ENCODE measurements around the gene POLR3E. TPM values are rescaled to one million over a fixed set of nuclear protein-coding genes. Genes with fewer than 3 reads are reported as not detected.

Gene POLR3E
- total RNA-seq, 4 donors from 2014 or later = 23.2 to 107 (median 46.0) TPM

DNA sequence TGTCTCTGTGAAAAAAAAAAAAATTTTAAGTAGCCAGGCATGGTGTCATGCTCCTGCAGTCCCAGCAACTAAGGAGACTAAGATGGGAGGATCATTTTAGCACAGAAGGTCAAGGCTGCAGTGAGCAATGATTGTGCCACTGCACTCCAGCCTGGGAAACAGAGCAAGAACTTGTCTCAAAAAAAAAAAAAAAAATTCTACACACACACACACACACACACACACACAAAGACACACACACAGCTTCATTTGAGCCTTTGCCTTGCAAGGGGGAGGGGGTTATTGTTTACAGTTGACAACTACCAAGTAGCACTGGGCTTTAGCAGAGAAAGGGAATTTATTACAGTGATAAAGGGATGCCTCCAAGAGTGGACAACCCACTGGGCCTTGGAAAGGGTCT lies 4.9 kb upstream of the POLR3E start:
- TF ChIP-seq EP300 (IDR thresholded peaks at IDR 0.05; ENCODE audit: low read depth) = no peak
- TF ChIP-seq POLR2AphosphoS5 (IDR thresholded peaks at IDR 0.05) = no peak
- no peak for TF ChIP-seq POLR2A (IDR thresholded peaks at IDR 0.05)
- TF ChIP-seq, protein P1, sequence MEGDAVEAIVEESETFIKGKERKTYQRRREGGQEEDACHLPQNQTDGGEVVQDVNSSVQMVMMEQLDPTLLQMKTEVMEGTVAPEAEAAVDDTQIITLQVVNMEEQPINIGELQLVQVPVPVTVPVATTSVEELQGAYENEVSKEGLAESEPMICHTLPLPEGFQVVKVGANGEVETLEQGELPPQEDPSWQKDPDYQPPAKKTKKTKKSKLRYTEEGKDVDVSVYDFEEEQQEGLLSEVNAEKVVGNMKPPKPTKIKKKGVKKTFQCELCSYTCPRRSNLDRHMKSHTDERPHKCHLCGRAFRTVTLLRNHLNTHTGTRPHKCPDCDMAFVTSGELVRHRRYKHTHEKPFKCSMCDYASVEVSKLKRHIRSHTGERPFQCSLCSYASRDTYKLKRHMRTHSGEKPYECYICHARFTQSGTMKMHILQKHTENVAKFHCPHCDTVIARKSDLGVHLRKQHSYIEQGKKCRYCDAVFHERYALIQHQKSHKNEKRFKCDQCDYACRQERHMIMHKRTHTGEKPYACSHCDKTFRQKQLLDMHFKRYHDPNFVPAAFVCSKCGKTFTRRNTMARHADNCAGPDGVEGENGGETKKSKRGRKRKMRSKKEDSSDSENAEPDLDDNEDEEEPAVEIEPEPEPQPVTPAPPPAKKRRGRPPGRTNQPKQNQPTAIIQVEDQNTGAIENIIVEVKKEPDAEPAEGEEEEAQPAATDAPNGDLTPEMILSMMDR (IDR thresholded peaks at IDR 0.05) = no peak
- intact Hi-C loops (cut with DNase I; ENCODE audit: low total_unique reads) = no loop called here
- Histone ChIP-seq H3K36me3 (no peaks in the 10 kb centered on the region), H3K27ac (no peak overlapping the region), H3K4me3 (no peak overlapping the region), H3K9me3 (no peaks in the 10 kb centered on the region), H3K4me1 (peaks cover 0 to 7% (median 3%) of the 10 kb centered on the region in 4 donors), H3K27me3 (no peaks in the 10 kb centered on the region)
- in situ Hi-C loops (cut with MboI; ENCODE audit: low pct_ligation_motif_present in 1 of 4, low pct_unique_long_range_greater_than_20kb in 1 of 4, low sequenced_read_pairs in 3 of 4) = loop anchor here in 3 of 4 donors (10.0 to 25.0 kb wide), 4 partner anchors 88 to 305 kb away; partner anchors contain the start of genes EEF2K (in 1 of the 3), MOSMO (in 1 of the 3) and PDZD9 (in 1 of the 3)
- DNase-seq = no peak

DNA sequence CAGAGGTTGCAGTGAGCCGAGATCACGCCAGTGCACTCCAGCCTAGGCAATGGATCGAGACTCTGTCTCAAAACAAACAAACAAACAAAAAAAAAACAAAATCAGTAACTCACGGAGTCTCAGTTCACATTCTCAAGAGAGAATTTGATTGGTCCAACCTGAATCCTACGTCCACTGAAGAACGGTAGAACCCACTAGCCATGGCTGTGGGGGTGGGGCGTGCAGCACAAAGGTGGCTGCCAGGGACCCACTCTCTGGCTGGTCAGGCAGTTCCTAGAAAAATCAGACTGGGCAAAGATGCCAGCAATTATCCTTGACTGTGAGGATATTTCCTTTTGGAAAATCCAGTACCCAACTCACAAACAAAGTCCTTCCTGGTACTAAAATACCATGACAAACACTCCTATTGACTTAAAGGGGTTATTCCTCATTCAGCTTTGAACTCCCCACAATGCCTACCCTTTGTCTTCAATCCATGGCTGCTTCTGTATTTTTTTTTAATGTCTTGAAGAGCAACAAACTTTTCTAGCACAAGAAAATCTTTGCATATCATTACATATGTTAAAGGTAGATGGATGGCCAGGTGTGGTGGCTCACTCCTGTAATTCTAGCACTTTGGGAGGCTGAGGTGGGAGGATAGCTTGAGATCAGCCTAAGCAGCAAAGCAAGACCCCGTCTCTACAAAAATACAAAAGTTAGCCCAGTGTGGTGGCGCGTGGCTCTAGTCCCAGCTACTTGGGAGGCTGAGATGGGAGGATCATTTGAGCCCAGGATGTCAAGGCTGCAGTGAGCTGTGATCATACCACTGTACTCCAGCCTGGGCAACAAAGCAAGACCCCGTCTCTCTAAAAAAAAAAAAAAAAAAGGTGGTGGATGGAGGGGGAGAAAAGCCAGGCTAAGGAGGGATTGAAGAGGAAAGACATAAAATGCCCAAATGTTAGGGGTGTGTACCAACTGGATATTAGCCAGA lies 3.8 kb upstream of the POLR3E start:
- no peak for DNase-seq
- 81% methylated on average over 5 to 11 of the region's 11 CpGs for WGBS, 2 donors (ENCODE audit: low coverage in 1 of 2)
- no peaks in the 10 kb centered on the region for H3K36me3 ChIP-seq
- intact Hi-C loops (cut with DNase I; ENCODE audit: low total_unique reads) = no loop called here
- H3K27me3 ChIP-seq = no peaks in the 10 kb centered on the region
- no peak overlapping the region for H3K4me3 ChIP-seq
- peaks cover 0 to 10% (median 7%) of the 10 kb centered on the region in 4 donors for H3K4me1 ChIP-seq
- in situ Hi-C loops (cut with MboI; ENCODE audit: low pct_ligation_motif_present in 1 of 4, low pct_unique_long_range_greater_than_20kb in 1 of 4, low sequenced_read_pairs in 3 of 4) = loop anchor here in 3 of 4 donors (10.0 to 25.0 kb wide), 4 partner anchors 89 to 306 kb away; partner anchors contain the start of genes EEF2K (in 1 of the 3), MOSMO (in 1 of the 3) and PDZD9 (in 1 of the 3)
- no peaks in the 10 kb centered on the region for H3K9me3 ChIP-seq
- H3K27ac ChIP-seq = no peak overlapping the region
- TF ChIP-seq POLR2A (IDR thresholded peaks at IDR 0.05) (no peak), EP300 (IDR thresholded peaks at IDR 0.05; ENCODE audit: low read depth) (no peak), POLR2AphosphoS5 (IDR thresholded peaks at IDR 0.05) (no peak)
- TF ChIP-seq, protein P1 (IDR thresholded peaks at IDR 0.05) = no peak

DNA sequence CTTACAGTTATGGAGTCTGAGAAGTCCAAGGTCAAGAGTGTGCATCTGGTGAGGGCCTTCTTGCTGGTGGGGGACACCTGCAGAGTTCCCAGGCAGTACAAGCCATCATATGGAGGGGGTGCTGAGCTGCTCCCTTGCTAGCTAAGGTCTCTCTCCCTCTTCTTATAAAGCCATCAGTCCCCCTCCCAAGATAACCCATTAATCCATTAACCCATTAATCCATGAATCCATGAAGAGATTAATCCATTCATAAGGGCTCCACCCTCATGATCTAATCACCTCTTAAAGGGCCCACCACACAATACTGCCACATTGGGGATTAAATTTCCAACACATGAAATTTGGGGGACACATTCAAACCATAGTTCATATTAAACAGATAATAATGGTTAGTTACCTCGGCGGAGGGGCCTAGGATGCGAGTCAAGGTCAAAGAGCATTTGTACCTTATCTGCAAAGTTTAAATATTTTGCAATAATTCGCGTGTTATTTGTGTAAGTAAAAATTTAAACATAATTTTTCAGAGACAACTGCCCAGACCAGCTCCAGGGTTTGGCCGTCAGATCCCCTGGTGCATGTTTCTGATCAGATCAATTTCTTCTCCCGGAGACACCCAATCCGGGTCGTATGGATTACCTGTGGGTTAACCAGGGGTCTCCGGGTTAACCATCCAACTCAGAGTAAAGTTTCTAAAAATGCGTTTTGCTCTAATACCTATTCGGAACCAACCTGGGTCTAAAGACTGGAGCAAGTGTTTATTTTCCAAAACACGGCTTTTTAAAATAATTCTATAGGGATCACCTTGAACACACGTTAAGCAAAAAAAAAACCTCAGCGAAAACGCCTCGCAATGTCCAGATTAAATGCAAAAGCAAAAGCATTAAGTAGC lies 740 bp upstream of the POLR3E start:
- H3K36me3 ChIP-seq = no peaks in the 10 kb centered on the region
- TF ChIP-seq POLR2A (IDR thresholded peaks at IDR 0.05) (no peak), EP300 (IDR thresholded peaks at IDR 0.05; ENCODE audit: low read depth) (no peak), POLR2AphosphoS5 (IDR thresholded peaks at IDR 0.05) (no peak)
- TF ChIP-seq, protein P1 (IDR thresholded peaks at IDR 0.05) = no peak
- in situ Hi-C loops (cut with MboI; ENCODE audit: low pct_ligation_motif_present in 1 of 4, low pct_unique_long_range_greater_than_20kb in 1 of 4, low sequenced_read_pairs in 3 of 4) (loop anchor here (5.0 to 25.0 kb wide), 7 partner anchors 89 to 309 kb away; partner anchors contain the start of genes EEF2K (in 2 of the 4), MOSMO (in 1 of the 4) and PDZD9 (in 1 of the 4)), intact Hi-C loops (cut with DNase I; ENCODE audit: low total_unique reads) (loop anchor here (2.0 to 5.0 kb wide), 2 partner anchors 90 to 289 kb away; partner anchors contain the start of genes EEF2K and MOSMO)
- peak overlapping the region; percentile 70 to 96 (median 96) for H3K27ac ChIP-seq
- 2 to 4% methylated on average over 8 to 17 of the region's 17 CpGs for WGBS, 2 donors (ENCODE audit: low coverage in 1 of 2)
- H3K9me3 ChIP-seq = no peaks in the 10 kb centered on the region
- DNase-seq = no peak
- H3K4me1 ChIP-seq = peaks cover 0 to 34% (median 16%) of the 10 kb centered on the region in 4 donors
- peak overlapping the region; percentile 27 to 92 (median 62) for H3K4me3 ChIP-seq
- no peaks in the 10 kb centered on the region for H3K27me3 ChIP-seq

All from transverse colon (tissue), 4 donors.